ENCODE results near the gene INHBB.

The INHBB gene

DNA sequence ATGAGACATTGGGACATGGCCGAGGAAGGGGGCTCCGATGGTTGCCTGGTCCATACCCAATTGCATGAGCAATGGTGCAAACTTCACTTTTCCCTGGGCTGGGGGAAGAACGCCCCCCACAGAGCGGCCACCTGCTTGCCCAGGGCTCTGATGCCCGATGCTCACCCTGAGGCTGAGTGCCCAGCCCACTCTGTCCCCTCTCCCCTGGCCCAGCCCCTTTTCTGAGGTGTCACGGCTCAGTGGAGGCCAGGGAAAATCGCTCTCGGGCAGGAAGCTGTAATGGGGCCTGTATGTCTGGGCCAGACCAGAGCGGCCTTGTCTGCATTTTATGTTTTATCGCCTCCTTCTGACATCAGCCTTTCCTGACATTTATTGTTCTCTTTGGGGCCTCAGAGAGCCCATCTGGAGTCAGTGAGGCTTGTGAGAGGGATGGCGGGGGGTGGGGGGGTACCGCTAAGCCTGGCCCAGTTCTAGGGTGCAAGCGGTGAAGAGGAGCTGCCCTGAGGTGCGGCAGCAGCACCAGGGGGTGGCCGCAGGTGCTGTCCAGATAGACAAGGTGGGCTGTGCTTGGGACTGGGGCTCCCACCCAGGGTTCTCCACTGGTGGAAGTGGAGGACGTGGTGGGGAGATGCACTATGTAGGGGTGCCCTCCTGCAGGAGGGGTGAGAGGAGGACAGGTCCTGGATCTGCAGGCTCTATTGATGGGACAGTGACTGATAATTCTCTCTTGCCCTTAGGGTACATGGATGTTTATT is 46.2 kb downstream of the INHBB start:
- H3K27ac ChIP-seq (ENCODE audit: low read depth, low read length), result no peak overlapping the region
- no peak overlapping the region for H3K9ac ChIP-seq (ENCODE audit: low read length in 5 of 5)
- no peak overlapping the region for H3K4me3 ChIP-seq (ENCODE audit: low read depth in 1 of 5, low read length in 5 of 5)
- peaks cover 0 to 5% (median 4%) of the 10 kb centered on the region in 5 donors for H3K27me3 ChIP-seq (ENCODE audit: control insufficient read depth in 5 of 5, insufficient read depth in 4 of 5, low read length in 5 of 5)
- peaks cover 0 to 6% (median 0%) of the 10 kb centered on the region in 5 donors for H3K4me1 ChIP-seq (ENCODE audit: control insufficient read depth in 5 of 5, insufficient read depth in 5 of 5, low read length in 5 of 5)
- H3K9me3 ChIP-seq (ENCODE audit: control insufficient read depth in 5 of 5, low read length in 5 of 5), result peaks cover 0 to 4% (median 3%) of the 10 kb centered on the region in 5 donors
- H3K36me3 ChIP-seq (ENCODE audit: control insufficient read depth in 5 of 5, insufficient read depth in 5 of 5, low read length in 5 of 5), result no peaks in the 10 kb centered on the region

DNA sequence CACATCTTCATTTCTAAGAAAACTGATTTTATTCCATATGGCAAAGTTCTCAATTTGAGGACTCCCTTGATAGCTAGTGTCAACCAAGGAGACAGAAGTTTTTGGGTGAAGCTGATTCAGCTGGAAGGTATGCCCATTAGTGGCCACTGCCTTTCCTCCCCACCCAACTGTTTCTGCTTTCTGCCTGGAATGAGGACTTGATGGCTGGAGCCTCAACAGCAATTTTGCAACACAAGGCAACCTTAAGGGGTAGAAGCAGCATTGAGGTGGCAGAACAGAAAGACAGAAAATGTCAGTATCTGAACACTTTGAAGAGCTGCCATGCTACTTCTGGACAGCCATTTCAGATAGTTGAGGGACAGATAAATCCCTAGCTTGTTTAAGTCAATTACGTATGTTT is 47.0 kb downstream of the INHBB start:
- no peak overlapping the region for H3K9ac ChIP-seq (ENCODE audit: low read length in 5 of 5)

DNA sequence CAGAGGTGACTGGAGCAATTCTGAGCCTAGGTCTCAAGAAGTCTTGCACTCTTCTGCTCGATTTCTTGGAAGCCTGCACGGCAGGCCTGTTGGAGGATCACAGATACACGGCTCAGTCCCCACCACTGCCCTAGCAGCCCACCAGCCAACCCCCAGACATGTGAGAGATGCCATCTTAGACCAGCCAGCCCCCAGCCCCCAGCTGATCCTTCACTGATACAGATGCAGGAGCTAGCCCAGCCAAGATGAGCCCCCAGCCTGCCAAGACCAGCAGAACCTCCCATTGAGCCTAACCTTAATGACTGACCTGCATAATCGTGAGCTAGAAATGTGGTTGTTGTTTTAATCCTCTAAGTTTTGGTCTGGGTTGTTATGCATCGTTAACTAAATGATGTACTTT is 47.5 kb downstream of the INHBB start:
- Histone ChIP-seq H3K9ac (ENCODE audit: low read length in 5 of 5) (no peak overlapping the region), H3K4me1 (ENCODE audit: control insufficient read depth in 5 of 5, insufficient read depth in 5 of 5, low read length in 5 of 5) (peaks cover 0 to 6% (median 0%) of the 10 kb centered on the region in 5 donors), H3K4me3 (ENCODE audit: low read depth in 1 of 5, low read length in 5 of 5) (no peak overlapping the region), H3K9me3 (ENCODE audit: control insufficient read depth in 5 of 5, low read length in 5 of 5) (peaks cover 0 to 4% (median 3%) of the 10 kb centered on the region in 5 donors), H3K27ac (ENCODE audit: low read depth, low read length) (no peak overlapping the region), H3K27me3 (ENCODE audit: control insufficient read depth in 5 of 5, insufficient read depth in 4 of 5, low read length in 5 of 5) (peaks cover 0 to 5% (median 5%) of the 10 kb centered on the region in 5 donors), H3K36me3 (ENCODE audit: control insufficient read depth in 5 of 5, insufficient read depth in 5 of 5, low read length in 5 of 5) (no peaks in the 10 kb centered on the region)

More for the DNA sequence above, 47.0 kb downstream of the INHBB start:
- Histone ChIP-seq H3K9me3 (ENCODE audit: control insufficient read depth in 5 of 5, low read length in 5 of 5) (peaks cover 0 to 4% (median 3%) of the 10 kb centered on the region in 5 donors), H3K36me3 (ENCODE audit: control insufficient read depth in 5 of 5, insufficient read depth in 5 of 5, low read length in 5 of 5) (no peaks in the 10 kb centered on the region), H3K27me3 (ENCODE audit: control insufficient read depth in 5 of 5, insufficient read depth in 4 of 5, low read length in 5 of 5) (peaks cover 0 to 5% (median 4%) of the 10 kb centered on the region in 5 donors), H3K27ac (ENCODE audit: low read depth, low read length) (no peak overlapping the region), H3K4me1 (ENCODE audit: control insufficient read depth in 5 of 5, insufficient read depth in 5 of 5, low read length in 5 of 5) (peaks cover 0 to 6% (median 0%) of the 10 kb centered on the region in 5 donors), H3K4me3 (ENCODE audit: low read depth in 1 of 5, low read length in 5 of 5) (no peak overlapping the region)

DNA sequence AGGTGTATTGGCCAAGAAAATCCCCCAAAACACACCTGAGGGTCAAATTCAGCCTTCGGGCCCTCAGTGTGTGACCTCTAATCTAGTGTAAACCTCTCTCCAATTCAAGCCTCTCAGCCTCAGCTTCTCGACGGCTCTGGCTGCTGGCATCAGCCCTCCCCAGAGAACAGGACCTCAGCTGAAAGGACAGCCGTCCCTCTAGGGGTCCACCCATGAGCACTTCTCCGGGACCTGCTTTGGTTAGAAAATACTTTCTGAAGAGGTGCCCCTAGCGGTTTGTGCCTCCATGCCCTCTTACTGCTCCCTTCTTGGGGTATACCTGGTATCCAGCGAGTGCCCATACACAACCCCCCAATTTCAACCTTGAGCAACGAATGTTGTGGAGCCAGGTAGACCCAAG is 48.8 kb downstream of the INHBB start:
- Histone ChIP-seq H3K4me1 (ENCODE audit: control insufficient read depth in 5 of 5, insufficient read depth in 5 of 5, low read length in 5 of 5) (peaks cover 0 to 6% (median 0%) of the 10 kb centered on the region in 5 donors), H3K4me3 (ENCODE audit: low read depth in 1 of 5, low read length in 5 of 5) (no peak overlapping the region), H3K27ac (ENCODE audit: low read depth, low read length) (no peak overlapping the region), H3K27me3 (ENCODE audit: control insufficient read depth in 5 of 5, insufficient read depth in 4 of 5, low read length in 5 of 5) (peaks cover 0 to 7% (median 5%) of the 10 kb centered on the region in 5 donors), H3K9me3 (ENCODE audit: control insufficient read depth in 5 of 5, low read length in 5 of 5) (peaks cover 0 to 4% (median 3%) of the 10 kb centered on the region in 5 donors), H3K9ac (ENCODE audit: low read length in 5 of 5) (no peak overlapping the region), H3K36me3 (ENCODE audit: control insufficient read depth in 5 of 5, insufficient read depth in 5 of 5, low read length in 5 of 5) (no peaks in the 10 kb centered on the region)

DNA sequence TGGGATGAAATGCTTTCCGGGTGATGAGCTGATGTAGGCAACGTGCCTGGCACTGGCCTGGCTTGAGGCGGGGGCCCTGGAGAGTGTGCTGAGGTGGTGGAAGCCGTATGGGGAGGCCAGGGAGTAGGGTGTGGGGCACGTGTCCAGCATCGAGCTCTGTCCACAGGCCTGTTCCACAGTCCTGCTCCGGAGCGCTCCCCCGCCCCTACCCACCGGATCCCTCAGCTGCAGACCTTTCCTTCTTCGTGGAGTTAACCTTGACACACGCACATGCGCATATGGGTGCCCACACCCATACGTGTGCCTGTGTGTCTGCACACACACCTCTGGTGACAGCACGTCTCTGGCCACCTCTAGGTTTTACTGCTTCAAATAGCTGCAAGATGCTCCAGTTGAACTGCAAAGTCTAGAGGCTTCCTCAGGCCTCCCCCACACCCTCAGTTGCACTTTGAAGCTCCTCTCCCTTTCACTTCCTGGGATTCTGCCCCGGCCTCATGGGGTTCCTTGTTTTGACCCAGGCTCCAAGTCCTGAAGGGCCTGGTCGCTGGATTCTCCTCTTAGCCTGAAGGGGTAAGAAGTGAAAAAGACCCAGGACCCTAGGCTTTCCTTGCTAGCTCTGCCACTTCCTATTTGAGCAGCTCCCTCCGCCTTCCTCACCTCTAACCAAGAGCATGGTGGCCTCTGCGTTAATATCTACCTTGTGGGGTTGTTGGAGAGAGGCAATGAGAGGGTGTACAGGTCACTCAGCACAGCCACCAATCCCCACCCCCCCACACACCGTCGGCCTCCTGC is 49.5 kb downstream of the INHBB start:
- no peak overlapping the region for H3K4me3 ChIP-seq (ENCODE audit: low read depth in 1 of 5, low read length in 5 of 5)
- peaks cover 0 to 7% (median 5%) of the 10 kb centered on the region in 5 donors for H3K27me3 ChIP-seq (ENCODE audit: control insufficient read depth in 5 of 5, insufficient read depth in 4 of 5, low read length in 5 of 5)
- peaks cover 0 to 4% (median 3%) of the 10 kb centered on the region in 5 donors for H3K9me3 ChIP-seq (ENCODE audit: control insufficient read depth in 5 of 5, low read length in 5 of 5)
- peaks cover 0 to 6% (median 0%) of the 10 kb centered on the region in 5 donors for H3K4me1 ChIP-seq (ENCODE audit: control insufficient read depth in 5 of 5, insufficient read depth in 5 of 5, low read length in 5 of 5)
- no peaks in the 10 kb centered on the region for H3K36me3 ChIP-seq (ENCODE audit: control insufficient read depth in 5 of 5, insufficient read depth in 5 of 5, low read length in 5 of 5)
- H3K27ac ChIP-seq (ENCODE audit: low read depth, low read length), result no peak overlapping the region
- H3K9ac ChIP-seq (ENCODE audit: low read length in 5 of 5), result no peak overlapping the region

DNA sequence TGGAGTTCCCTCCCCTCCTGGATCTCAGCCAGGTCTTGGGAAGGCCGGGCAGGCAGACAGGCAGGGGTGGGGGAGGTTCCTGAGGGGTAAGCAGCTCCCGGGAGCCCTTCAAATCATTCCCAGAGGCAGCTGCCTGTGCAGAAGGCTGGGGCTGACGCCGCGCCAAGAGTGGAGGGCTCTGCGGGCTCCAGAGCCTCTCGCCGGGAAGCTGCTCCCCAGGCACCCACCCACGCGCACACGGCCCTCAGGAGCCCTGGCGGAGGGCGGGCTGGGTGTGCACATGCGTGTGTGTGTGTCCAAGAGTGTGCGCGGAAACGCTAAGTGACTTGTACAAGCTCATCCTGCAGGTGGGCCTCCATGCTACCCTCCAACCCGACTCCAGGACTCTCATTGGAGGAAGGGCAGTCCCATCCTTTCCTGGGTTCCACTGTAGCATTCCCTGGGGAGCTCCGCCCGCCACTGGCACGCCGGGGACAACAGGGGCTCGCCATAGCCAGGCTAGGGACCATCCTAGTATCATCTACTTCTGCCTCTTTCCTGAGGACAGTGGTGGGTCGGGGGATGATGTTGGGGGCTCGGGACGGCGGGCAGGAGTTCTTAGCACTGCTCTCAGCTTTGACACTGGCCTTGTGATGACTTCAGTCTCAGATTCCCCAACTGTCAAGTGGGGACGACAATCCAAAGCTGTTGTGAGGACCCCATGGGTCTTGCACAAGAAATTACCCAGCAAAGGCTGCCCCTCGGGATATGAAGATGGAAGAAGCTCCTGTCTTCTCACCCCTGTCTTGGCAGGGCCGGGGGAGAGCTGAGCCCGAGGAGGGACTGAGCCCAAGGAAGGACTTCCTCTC is 50.3 kb downstream of the INHBB start:
- Histone ChIP-seq H3K36me3 (ENCODE audit: control insufficient read depth in 5 of 5, insufficient read depth in 5 of 5, low read length in 5 of 5) (no peaks in the 10 kb centered on the region), H3K4me1 (ENCODE audit: control insufficient read depth in 5 of 5, insufficient read depth in 5 of 5, low read length in 5 of 5) (peaks cover 0 to 6% (median 0%) of the 10 kb centered on the region in 5 donors), H3K27ac (ENCODE audit: low read depth, low read length) (no peak overlapping the region), H3K9ac (ENCODE audit: low read length in 5 of 5) (no peak overlapping the region), H3K9me3 (ENCODE audit: control insufficient read depth in 5 of 5, low read length in 5 of 5) (peaks cover 0 to 4% (median 3%) of the 10 kb centered on the region in 5 donors), H3K27me3 (ENCODE audit: control insufficient read depth in 5 of 5, insufficient read depth in 4 of 5, low read length in 5 of 5) (peaks cover 0 to 7% (median 5%) of the 10 kb centered on the region in 5 donors), H3K4me3 (ENCODE audit: low read depth in 1 of 5, low read length in 5 of 5) (no peak overlapping the region)

DNA sequence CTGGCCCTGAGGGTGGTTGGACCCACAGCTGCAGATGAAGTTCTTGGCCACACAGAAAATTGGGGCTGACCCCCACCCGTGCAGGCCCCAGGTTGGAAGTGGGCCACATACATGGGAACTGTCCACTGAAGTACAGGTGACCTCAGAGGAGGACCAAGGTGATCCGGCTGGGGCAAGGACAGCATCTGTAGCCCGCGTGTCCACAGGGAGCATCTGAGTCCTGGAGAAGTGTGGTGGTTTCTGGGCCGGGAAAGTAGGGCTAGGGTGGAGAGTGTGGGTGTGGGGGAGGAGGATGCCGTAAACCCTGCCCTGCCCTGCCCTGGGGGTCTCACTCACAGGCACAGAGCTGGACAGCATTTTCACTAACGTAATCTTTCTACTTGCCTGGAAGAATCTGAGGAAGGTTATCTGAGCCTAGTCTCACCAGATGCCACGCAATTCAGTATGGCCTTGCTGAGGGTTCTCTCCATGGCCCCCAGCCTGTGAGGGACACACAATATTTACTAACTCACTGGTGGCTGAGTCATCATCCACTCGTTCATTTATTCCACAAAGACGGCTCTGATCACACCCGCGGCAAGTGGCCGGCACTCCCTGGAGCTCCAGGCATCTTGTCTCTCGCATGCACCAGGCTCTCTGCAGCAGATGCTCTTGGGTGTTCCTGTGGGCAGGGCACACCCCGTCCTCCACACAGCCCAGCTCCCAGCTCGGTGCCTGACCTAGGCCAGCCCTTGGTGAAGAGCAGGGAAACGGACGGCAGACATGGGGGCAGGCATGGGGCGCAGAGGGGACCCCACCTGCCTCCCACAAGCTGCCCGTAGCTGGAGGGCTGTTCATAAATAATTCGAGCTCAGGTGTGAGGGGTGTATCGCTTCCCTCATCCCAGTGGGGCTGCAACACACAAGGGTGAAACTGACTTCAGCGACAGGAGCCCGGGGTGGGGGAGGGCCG is 51.2 kb downstream of the INHBB start:
- no peak overlapping the region for H3K4me3 ChIP-seq (ENCODE audit: low read depth in 1 of 5, low read length in 5 of 5)
- peaks cover 0 to 7% (median 5%) of the 10 kb centered on the region in 5 donors for H3K27me3 ChIP-seq (ENCODE audit: control insufficient read depth in 5 of 5, insufficient read depth in 4 of 5, low read length in 5 of 5)
- H3K27ac ChIP-seq (ENCODE audit: low read depth, low read length), result no peak overlapping the region
- peaks cover 0 to 4% (median 3%) of the 10 kb centered on the region in 5 donors for H3K9me3 ChIP-seq (ENCODE audit: control insufficient read depth in 5 of 5, low read length in 5 of 5)
- no peaks in the 10 kb centered on the region for H3K36me3 ChIP-seq (ENCODE audit: control insufficient read depth in 5 of 5, insufficient read depth in 5 of 5, low read length in 5 of 5)
- peaks cover 0 to 6% (median 0%) of the 10 kb centered on the region in 5 donors for H3K4me1 ChIP-seq (ENCODE audit: control insufficient read depth in 5 of 5, insufficient read depth in 5 of 5, low read length in 5 of 5)
- H3K9ac ChIP-seq (ENCODE audit: low read length in 5 of 5), result no peak overlapping the region

DNA sequence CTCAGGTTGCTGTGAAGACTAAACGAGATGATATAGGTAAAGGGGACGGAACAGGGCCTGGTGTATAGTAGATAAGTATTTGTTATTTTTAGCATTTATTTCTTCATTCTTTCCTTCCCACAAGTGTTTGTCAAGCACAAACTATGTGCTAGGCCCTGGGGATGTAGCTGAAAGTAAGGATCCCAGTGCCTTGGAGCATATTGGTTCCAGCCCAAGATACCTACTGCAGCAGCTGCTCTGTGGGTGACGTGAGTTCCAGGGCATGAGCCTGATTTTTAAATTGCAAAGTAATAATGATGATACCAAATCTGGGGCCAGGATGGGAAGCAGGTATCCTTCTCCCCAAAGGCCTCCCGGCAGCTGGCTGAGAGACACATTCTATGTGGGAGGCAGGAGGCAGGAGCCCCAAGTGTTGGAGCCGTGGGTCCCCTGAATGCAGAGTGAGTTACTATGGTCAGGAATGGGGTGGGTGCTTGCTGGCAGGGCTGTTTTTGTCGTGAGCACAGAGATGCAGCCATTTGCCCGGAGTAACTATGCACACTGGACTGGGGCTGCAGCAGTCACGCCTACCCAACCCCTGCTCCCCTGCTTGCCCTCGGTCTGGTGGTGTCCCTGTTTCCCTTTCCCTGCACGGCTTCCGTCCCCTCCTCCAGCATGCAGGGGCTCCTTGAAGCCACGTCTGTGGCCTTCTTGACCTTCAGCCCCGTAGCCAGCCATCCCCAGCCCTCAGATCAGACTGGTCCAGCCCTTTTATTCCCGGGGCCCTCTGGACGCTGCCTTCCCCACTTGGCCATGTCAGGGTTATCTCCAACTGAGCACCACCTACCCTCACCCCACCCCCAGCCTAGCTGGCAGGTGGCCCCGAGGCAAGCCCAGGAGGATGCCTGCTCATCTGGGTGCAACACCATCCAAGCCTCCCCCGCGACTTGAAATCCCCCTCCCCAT is 52.4 kb downstream of the INHBB start:
- H3K4me3 ChIP-seq (ENCODE audit: low read depth in 1 of 5, low read length in 5 of 5), result no peak overlapping the region
- H3K9me3 ChIP-seq (ENCODE audit: control insufficient read depth in 5 of 5, low read length in 5 of 5), result no peaks in the 10 kb centered on the region
- H3K27ac ChIP-seq (ENCODE audit: low read depth, low read length), result no peak overlapping the region
- no peak overlapping the region for H3K9ac ChIP-seq (ENCODE audit: low read length in 5 of 5)
- H3K36me3 ChIP-seq (ENCODE audit: control insufficient read depth in 5 of 5, insufficient read depth in 5 of 5, low read length in 5 of 5), result no peaks in the 10 kb centered on the region
- peaks cover 0 to 6% (median 0%) of the 10 kb centered on the region in 5 donors for H3K4me1 ChIP-seq (ENCODE audit: control insufficient read depth in 5 of 5, insufficient read depth in 5 of 5, low read length in 5 of 5)
- H3K27me3 ChIP-seq (ENCODE audit: control insufficient read depth in 5 of 5, insufficient read depth in 4 of 5, low read length in 5 of 5), result peaks cover 0 to 7% (median 5%) of the 10 kb centered on the region in 5 donors

Data from subcutaneous abdominal adipose tissue (tissue), 5 donors.